ENCODE results near the gene SENP5.
A peak's percentile ranks its signal among the peaks of the same experiment; 100 is the strongest.

Gene SENP5

DNA sequence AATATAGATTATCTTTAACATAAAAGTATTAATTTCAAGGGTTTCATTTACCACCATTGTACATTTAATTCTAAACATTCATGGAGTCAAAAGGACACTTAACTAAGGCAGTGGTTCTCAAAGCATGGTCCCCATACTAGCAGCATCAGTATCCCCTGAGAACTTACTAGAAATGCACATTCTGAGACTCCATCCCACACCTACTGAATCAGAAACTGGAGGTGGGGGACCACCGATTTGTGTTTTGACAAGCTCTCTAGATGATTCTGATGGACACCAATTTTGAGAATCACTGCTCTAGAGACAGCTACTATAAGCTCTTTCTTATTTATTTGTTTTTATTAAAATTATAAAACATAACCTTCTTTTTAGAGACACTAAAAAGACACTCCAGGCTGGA lies 34.0 kb downstream of the SENP5 start:
- TF ChIP-seq, protein P1, sequence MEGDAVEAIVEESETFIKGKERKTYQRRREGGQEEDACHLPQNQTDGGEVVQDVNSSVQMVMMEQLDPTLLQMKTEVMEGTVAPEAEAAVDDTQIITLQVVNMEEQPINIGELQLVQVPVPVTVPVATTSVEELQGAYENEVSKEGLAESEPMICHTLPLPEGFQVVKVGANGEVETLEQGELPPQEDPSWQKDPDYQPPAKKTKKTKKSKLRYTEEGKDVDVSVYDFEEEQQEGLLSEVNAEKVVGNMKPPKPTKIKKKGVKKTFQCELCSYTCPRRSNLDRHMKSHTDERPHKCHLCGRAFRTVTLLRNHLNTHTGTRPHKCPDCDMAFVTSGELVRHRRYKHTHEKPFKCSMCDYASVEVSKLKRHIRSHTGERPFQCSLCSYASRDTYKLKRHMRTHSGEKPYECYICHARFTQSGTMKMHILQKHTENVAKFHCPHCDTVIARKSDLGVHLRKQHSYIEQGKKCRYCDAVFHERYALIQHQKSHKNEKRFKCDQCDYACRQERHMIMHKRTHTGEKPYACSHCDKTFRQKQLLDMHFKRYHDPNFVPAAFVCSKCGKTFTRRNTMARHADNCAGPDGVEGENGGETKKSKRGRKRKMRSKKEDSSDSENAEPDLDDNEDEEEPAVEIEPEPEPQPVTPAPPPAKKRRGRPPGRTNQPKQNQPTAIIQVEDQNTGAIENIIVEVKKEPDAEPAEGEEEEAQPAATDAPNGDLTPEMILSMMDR (conservative IDR thresholded peaks at IDR 0.05; ENCODE audit: low read depth, low read length), result no peak
- H3K4me3 ChIP-seq (ENCODE audit: low read length), result no peak overlapping the region
- DNase-seq (ENCODE audit: low read depth), result no peak

DNA sequence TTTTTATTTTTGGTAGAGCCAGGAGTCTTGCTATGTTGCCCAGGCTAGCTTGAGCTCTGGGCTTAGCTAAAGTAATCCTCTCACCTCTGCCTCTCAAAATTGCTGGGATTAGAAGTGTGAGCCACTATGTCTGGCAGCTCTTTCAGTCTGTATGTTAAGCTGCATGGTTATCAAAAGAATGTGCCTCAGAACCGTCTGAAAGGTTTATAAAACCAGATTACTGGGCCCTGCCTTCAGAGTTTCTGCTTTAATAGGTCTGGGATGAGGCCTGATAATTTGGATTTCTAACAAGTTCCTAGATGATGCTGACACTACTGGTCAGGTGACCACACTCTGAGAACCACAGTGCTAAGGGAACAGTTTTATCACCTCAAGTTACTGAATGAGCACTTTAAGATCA lies 34.6 kb downstream of the SENP5 start:
- DNase-seq (ENCODE audit: low read depth), result peak; percentile 11
- H3K4me3 ChIP-seq (ENCODE audit: low read length), result no peak overlapping the region
- TF ChIP-seq, protein P1 (conservative IDR thresholded peaks at IDR 0.05; ENCODE audit: low read depth, low read length), result no peak

DNA sequence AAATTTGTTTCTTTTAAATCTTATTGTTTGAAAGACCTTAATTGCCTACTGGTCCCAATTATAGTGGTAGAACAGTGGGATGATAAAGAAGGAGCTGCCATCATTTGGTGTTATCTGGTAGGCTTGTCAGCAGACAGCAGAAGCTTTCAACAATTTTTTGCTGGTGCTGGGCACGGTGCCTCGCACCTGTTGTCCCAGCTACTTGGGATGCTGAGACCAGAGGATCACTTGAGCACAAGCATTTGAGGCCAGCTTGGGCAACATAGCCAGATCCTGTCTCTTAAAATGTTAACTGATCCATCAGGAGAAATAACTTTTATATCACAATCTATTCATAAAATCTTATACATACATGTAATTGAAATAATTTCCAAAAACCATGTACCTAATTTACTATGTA lies 36.0 kb downstream of the SENP5 start:
- no peak for DNase-seq (ENCODE audit: low read depth)
- no peak overlapping the region for H3K4me3 ChIP-seq (ENCODE audit: low read length)
- TF ChIP-seq, protein P1 (conservative IDR thresholded peaks at IDR 0.05; ENCODE audit: low read depth, low read length), result no peak

DNA sequence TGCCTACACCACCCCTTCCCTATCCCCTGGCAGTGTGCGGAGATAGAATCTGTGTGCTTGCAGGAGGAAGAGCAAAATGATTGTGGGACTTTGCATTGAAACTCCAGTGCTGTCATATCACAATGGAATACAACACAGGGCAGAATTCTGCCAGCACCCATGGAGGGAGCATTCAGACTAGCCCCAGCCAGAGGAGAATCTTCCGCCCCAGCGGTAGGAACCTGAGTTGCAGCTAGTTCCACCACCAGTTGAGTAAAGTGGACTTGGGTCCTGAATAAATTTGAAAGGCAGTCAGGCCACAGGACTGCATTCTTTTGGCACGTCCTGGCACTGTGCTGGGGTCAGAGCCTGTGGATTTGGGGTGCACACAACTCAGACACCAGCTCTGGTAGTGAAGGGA lies 47.1 kb downstream of the SENP5 start:
- TF ChIP-seq, protein P1 (conservative IDR thresholded peaks at IDR 0.05; ENCODE audit: low read depth, low read length), result no peak
- no peak overlapping the region for H3K4me3 ChIP-seq (ENCODE audit: low read length)
- DNase-seq (ENCODE audit: low read depth), result no peak

DNA sequence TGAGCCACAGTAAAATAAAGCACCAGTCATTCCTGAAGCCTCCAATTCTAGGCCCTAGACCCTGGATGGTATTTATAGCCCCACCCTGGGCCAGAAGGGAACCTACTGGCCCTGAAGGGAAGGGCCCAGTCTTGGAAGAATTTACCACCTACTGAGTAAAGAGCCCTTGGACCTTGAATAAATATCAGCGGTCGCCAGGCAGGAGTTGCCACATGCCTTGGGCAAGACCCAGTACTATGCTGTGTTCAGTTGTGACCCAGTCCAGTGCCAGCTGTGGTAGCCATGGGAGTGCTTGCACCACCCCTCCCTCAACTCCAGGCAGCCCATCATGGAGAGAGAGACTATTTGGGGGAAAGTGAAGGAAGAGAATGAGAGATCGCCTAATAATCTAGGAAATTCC lies 47.7 kb downstream of the SENP5 start:
- DNase-seq (ENCODE audit: low read depth), result no peak
- TF ChIP-seq, protein P1 (conservative IDR thresholded peaks at IDR 0.05; ENCODE audit: low read depth, low read length), result no peak
- no peak overlapping the region for H3K4me3 ChIP-seq (ENCODE audit: low read length)

DNA sequence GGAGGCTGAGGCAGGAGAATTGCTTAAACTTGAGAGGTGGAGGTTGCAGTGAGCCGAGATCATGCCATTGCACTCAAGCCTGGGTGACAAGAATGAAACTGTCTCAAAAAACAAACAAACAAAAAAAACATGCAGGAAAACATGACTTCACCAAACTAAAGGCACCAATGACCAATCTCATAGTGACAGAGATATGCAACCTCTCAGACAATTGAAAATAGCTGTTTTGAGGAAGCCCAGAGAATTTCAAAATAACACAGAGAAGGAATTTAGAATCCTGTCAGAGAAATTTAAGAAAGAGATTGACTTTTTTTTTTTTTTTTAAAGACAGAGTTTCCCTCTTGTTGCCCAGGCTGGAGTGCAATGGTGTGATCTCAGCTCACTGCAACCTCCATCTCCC lies 48.5 kb downstream of the SENP5 start:
- TF ChIP-seq, protein P1 (conservative IDR thresholded peaks at IDR 0.05; ENCODE audit: low read depth, low read length), result no peak
- no peak overlapping the region for H3K4me3 ChIP-seq (ENCODE audit: low read length)
- DNase-seq (ENCODE audit: low read depth), result no peak

DNA sequence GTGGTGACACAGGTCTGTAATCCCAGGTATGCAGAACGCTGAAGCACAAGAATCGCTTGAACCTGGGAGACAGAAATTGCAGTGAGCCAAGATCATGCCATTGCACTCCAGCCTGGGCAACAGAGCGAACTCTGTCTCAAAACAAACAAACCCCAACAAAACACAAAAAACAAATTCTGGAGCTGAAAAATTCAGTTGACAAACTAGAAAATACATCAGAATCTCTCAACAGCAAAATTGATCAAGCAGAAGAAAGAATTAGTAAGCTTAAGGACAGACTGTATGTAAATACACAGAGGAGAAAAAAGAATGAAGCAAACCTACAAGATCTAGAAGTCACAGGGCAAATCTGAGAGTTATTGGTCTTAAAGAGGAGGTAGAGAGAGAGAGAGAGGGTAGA lies 49.3 kb downstream of the SENP5 start:
- DNase-seq (ENCODE audit: low read depth), result no peak
- H3K4me3 ChIP-seq (ENCODE audit: low read length), result no peak overlapping the region
- TF ChIP-seq, protein P1 (conservative IDR thresholded peaks at IDR 0.05; ENCODE audit: low read depth, low read length), result no peak

All from retinal pigment epithelial cell (primary cell).